Caco-2 (cell line): ENCODE results near the gene KMT2C. TPM values are rescaled to one million over a fixed set of nuclear protein-coding genes. Genes with fewer than 3 reads are reported as not detected.

ENCODE experiments used
- BruUV-seq: library from RNA; stranded (reverse); fragments of 400-500 nt; replicated peaks from 2 replicates; lab custom pipeline; 2021; lab: Mats Ljungman, UMichigan
- CTCF ChIA-PET: fragments of 300-600 bp; sonication (Branson Sonifier 250); formaldehyde crosslinking; loops from one replicate; lab custom pipeline; 2022; ENCODE audit warnings: antibody characterized with exemption; lab: Charles Lee
- POLR2A ChIA-PET: fragments of 300-600 bp; sonication (Branson Sonifier 250); formaldehyde crosslinking; loops from one replicate; lab custom pipeline; 2022; ENCODE audit warnings: antibody characterized with exemption; lab: Charles Lee
- DNase-seq, 2 experiments: peaks; one replicate each; pipeline versions ENCODE4 v3.0.0 to v3.0.0-alpha.2; 2020 to 2022
- H3K27me3 ChIP-seq: replicated peaks from 2 replicates; pipeline ENCODE4 v1.6.0; 2011; ENCODE audit warnings: low read length; ENCODE audit not compliant: control insufficient read depth, insufficient read depth
- H3K36me3 ChIP-seq: 2 replicates; pipeline ENCODE4 v1.5.1; 2011; ENCODE audit warnings: low read length; ENCODE audit not compliant: control insufficient read depth, insufficient read depth
- H3K4me1 ChIP-seq: fragments of 250-450 bp; sonication (Bioruptor Pico); 2 replicates; pipeline ENCODE4 v1.5.1; 2020; ENCODE audit warnings: mild to moderate bottlenecking
- H3K4me3 ChIP-seq: 2 replicates; pipeline ENCODE4 v1.5.1; 2011; ENCODE audit warnings: low read depth, mild to moderate bottlenecking, control low read depth, low read length
- H3K9me3 ChIP-seq: fragments of 250-450 bp; sonication (Bioruptor Pico); 2 replicates; pipeline ENCODE4 v1.5.1; 2020; ENCODE audit warnings: mild to moderate bottlenecking, moderate library complexity
- H3K27ac Mint-ChIP-seq: one replicate; pipeline ENCODE4 v1.8.0; 2022; ENCODE audit warnings: mixed read lengths; ENCODE audit not compliant: unreplicated experiment
- H3K27me3 Mint-ChIP-seq: one replicate; pipeline ENCODE4 v1.8.0; 2022; ENCODE audit warnings: mixed read lengths; ENCODE audit not compliant: insufficient read depth, unreplicated experiment
- H3K36me3 Mint-ChIP-seq: one replicate; pipeline ENCODE4 v1.8.0; 2022; ENCODE audit warnings: mild to moderate bottlenecking, mixed read lengths; ENCODE audit not compliant: insufficient read depth, unreplicated experiment
- H3K4me1 Mint-ChIP-seq: one replicate; pipeline ENCODE4 v1.8.0; 2022; ENCODE audit warnings: low read depth, mixed read lengths; ENCODE audit not compliant: unreplicated experiment
- H3K4me3 Mint-ChIP-seq: one replicate; pipeline ENCODE4 v1.8.0; 2022; ENCODE audit warnings: mild to moderate bottlenecking, moderate library complexity, mixed read lengths; ENCODE audit not compliant: unreplicated experiment
- H3K9me3 Mint-ChIP-seq: one replicate; pipeline ENCODE4 v1.8.0; 2022; ENCODE audit warnings: mixed read lengths; ENCODE audit not compliant: unreplicated experiment
- CTCF ChIP-seq, 2 experiments: fragments of 200-600 bp in 1 of 2; IDR thresholded peaks; 1 replicate in 1 of 2; 2 replicates in 1 of 2; pipeline versions ENCODE4 v1.5.1 to v1.8.0; 2011 to 2022; ENCODE audit warnings: antibody characterized with exemption in 1 of 2, control low read depth in 1 of 2, inconsistent platforms in 1 of 2, low read depth in 1 of 2, low read length in 1 of 2, mild to moderate bottlenecking in 1 of 2, moderate library complexity in 1 of 2; ENCODE audit not compliant: insufficient read depth in 1 of 2, severe bottlenecking in 1 of 2, unreplicated experiment in 1 of 2
- intact Hi-C: fragments of 100-400 bp; cut with micrococcal nuclease; formaldehyde crosslinking; loops from one replicate; pipeline ENCODE4 v1.10.0; 2022; ENCODE audit not compliant: unreplicated experiment
- total RNA-seq: library from RNA; stranded (reverse); gene quantifications from 2 replicates; pipeline ENCODE4 v1.2.3, GENCODE V29; 2022

The KMT2C gene
- total RNA-seq, 1 experiment from 2014 or later: 59.5 TPM

GRCh38 chr7:152338561-152338960, 97.2 kb downstream of the KMT2C start:
- DNase-seq: no peak
- Histone ChIP-seq H3K4me3 (no peak overlapping the region), H3K27me3 (no peaks in the 10 kb centered on the region), H3K4me1 (no peaks in the 10 kb centered on the region), H3K36me3 (no peaks in the 10 kb centered on the region), H3K9me3 (no peaks in the 10 kb centered on the region)
- no peak for TF ChIP-seq CTCF (IDR thresholded peaks at IDR 0.05; ENCODE audit: insufficient read depth in 1 of 2, low read depth in 1 of 2, low read length in 1 of 2, severe bottlenecking in 1 of 2, unreplicated experiment in 1 of 2)
- peaks cover 2% of the 10 kb centered on the region for H3K36me3 Mint-ChIP-seq
- no peak overlapping the region for H3K27ac Mint-ChIP-seq
- no peaks in the 10 kb centered on the region for H3K9me3 Mint-ChIP-seq
- intact Hi-C loops: loop anchor here (5.0 kb wide), 2 partner anchors 214 to 369 kb away; no protein-coding TSS in a partner anchor
- POLR2A ChIA-PET: no interaction called here
- no peak overlapping the region for H3K4me3 Mint-ChIP-seq
- no peaks in the 10 kb centered on the region for H3K27me3 Mint-ChIP-seq
- peaks cover 5% of the 10 kb centered on the region for H3K4me1 Mint-ChIP-seq
- BruUV-seq: no TSS peak
- CTCF ChIA-PET: no interaction called here

- intact Hi-C loops: loop anchor here (2.0 to 5.0 kb wide), 3 partner anchors 215 to 486 kb away; no protein-coding TSS in a partner anchor
- POLR2A ChIA-PET: interaction anchor here (0.5 kb wide), 1 partner anchor 127 kb away, joined by 3 read pairs; no protein-coding TSS in a partner anchor
Observed at GRCh38 chr7:152336754-152337368, 98.9 kb downstream of the KMT2C start.

More at GRCh38 chr7:152336754-152337368, 98.9 kb downstream of the KMT2C start:
- no TSS peak for BruUV-seq
- no peak overlapping the region for H3K27ac Mint-ChIP-seq
- H3K27me3 ChIP-seq: no peaks in the 10 kb centered on the region
- no peaks in the 10 kb centered on the region for H3K9me3 ChIP-seq
- DNase-seq: peak; percentile 50 to 63
- peaks cover 5% of the 10 kb centered on the region for H3K4me1 Mint-ChIP-seq
- no peak overlapping the region for H3K4me3 ChIP-seq
- TF ChIP-seq CTCF (IDR thresholded peaks at IDR 0.05; ENCODE audit: insufficient read depth in 1 of 2, low read depth in 1 of 2, low read length in 1 of 2, severe bottlenecking in 1 of 2, unreplicated experiment in 1 of 2): peak; percentile 56 to 66
- no peaks in the 10 kb centered on the region for H3K36me3 ChIP-seq
- H3K4me1 ChIP-seq: no peaks in the 10 kb centered on the region
- CTCF ChIA-PET: no interaction called here
- H3K36me3 Mint-ChIP-seq: no peaks in the 10 kb centered on the region
- H3K9me3 Mint-ChIP-seq: no peaks in the 10 kb centered on the region
- H3K27me3 Mint-ChIP-seq: no peaks in the 10 kb centered on the region
- no peak overlapping the region for H3K4me3 Mint-ChIP-seq
